DOHH2 (cell line): ENCODE results near the gene KRTAP4-2.
"Not testable (repeated sequence)": the region's sequence is repeated elsewhere in the genome, so short reads cannot be mapped to it uniquely, and the experiment has no call there.

Source experiments
- CTCF ChIP-seq: fragments of 200-600 bp; sonication (generic); IDR thresholded peaks from one replicate; pipeline ENCODE4 v1.5.1; 2014; ENCODE audit warnings: antibody characterized with exemption, mild to moderate bottlenecking, low read depth, low read length; ENCODE audit not compliant: poor library complexity, severe bottlenecking
- EZH2phosphoT487 ChIP-seq: fragments of 200-600 bp; sonication (generic); IDR thresholded peaks from 2 replicates; pipeline ENCODE4 v1.6.1; 2017; ENCODE audit warnings: borderline replicate concordance, mild to moderate bottlenecking, antibody characterized with exemption, low read length, moderate library complexity, mixed read lengths

- TF ChIP-seq CTCF, EZH2phosphoT487: not testable (repeated sequence)
Measured at GRCh38 chr17:41160190-41160589, 17.8 kb downstream of the KRTAP4-2 start.
